Gastroesophageal sphincter (tissue), 4 donors: ENCODE measurements around the gene CCKAR. TPM values are rescaled to one million over a fixed set of nuclear protein-coding genes. Genes with fewer than 3 reads are reported as not detected.
"Not testable (repeated sequence)": the region's sequence is repeated elsewhere in the genome, so short reads cannot be mapped to it uniquely, and the experiment has no call there.

Source experiments
- ATAC-seq: fragments of 150-250 bp; one replicate; pipeline ENCODE4 v1.9.1; 2016; ENCODE audit warnings: mild to moderate bottlenecking, moderate library complexity
- H3K27ac ChIP-seq, 4 donors: fragments of 200-600 bp; sonication (generic) in 3 of 4; 1 replicate in 3 of 4; 2 replicates in 1 of 4; pipeline ENCODE4 v1.5.1; 2016 to 2019
- H3K27me3 ChIP-seq: fragments of 200-600 bp; sonication (generic); one replicate; pipeline ENCODE4 v1.5.1; 2019
- H3K36me3 ChIP-seq, 2 donors: fragments of 200-600 bp; sonication (generic); one replicate each; pipeline ENCODE4 v1.5.1; 2019; ENCODE audit warnings: control low read depth in 1 of 2
- H3K4me1 ChIP-seq, 3 donors: fragments of 200-600 bp; sonication (generic); 1 replicate in 2 of 3; 2 replicates in 1 of 3; pipeline ENCODE4 v1.5.1; 2016 to 2019; ENCODE audit warnings: control low read depth in 2 of 3
- H3K4me3 ChIP-seq, 2 donors: fragments of 200-600 bp; sonication (generic); one replicate each; pipeline ENCODE4 v1.5.1; 2019; ENCODE audit warnings: mild to moderate bottlenecking in 1 of 2, moderate library complexity in 1 of 2
- H3K9me3 ChIP-seq, 3 donors: fragments of 200-600 bp; sonication (generic); one replicate each; pipeline ENCODE4 v1.5.1; 2017 to 2019; ENCODE audit warnings: control low read depth in 2 of 3
- EP300 ChIP-seq: sonication (generic); formaldehyde crosslinking; IDR thresholded peaks from one replicate; pipeline ENCODE4 v1.6.1; 2017; ENCODE audit warnings: antibody characterized with exemption, mild to moderate bottlenecking
- POLR2A ChIP-seq, 2 donors: fragments of 450-650 bp; IDR thresholded peaks; one replicate each; pipeline ENCODE4 v1.6.1; 2017; ENCODE audit warnings: antibody characterized with exemption in 2 of 2, mild to moderate bottlenecking in 2 of 2, moderate library complexity in 1 of 2
- POLR2AphosphoS5 ChIP-seq: sonication (generic); formaldehyde crosslinking; IDR thresholded peaks from one replicate; pipeline ENCODE4 v1.6.1; 2017; ENCODE audit warnings: antibody characterized with exemption
- WGBS, 2 donors: methylation state at CpG; one replicate each; pipeline ENCODE4 v1.1.5; 2018; ENCODE audit warnings: low coverage in 1 of 2; 5-methylcytosine and 5-hydroxymethylcytosine counted together
- total RNA-seq, 4 donors: library from RNA; depleted of rRNA; stranded (reverse); fragments of >200 nt; gene quantifications; one replicate each; pipeline ENCODE4 v1.1.0, GENCODE V29; 2016
- TF ChIP-seq, protein P1 (sequence below), 4 experiments: fragments of 200-600 bp in 2 of 4; fragments of 450-650 bp in 2 of 4; sonication (generic) in 1 of 4; IDR thresholded peaks; one replicate each; pipeline ENCODE4 v1.5.1; 2017 to 2019; ENCODE audit warnings: antibody characterized with exemption in 4 of 4, mild to moderate bottlenecking in 2 of 4, moderate library complexity in 2 of 4

Gene CCKAR
- total RNA-seq, 4 donors from 2014 or later = 0.54 to 2.1 (median 1.3) TPM; not detected in 1

DNA sequence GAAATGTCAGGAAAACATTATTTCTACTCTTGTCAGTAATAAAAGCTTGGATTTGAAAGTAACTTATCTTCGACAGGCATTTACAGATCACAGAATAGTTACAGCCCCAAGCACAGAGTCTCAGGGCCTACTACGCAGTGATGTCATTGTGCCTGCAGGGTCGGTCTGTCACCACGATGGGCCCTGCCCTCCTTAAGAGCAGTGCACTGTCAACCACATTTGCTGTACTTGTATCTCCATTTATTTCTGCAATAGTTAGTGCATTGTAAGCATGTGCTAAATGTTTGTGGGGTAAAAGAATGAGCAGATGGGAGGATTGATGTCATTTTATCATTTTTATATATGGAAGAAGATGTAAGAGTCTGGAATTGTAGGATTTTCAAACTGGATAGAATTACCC, 13.6 kb upstream of the CCKAR start:
- Histone ChIP-seq H3K4me3 (no peak overlapping the region), H3K27ac (no peak overlapping the region), H3K27me3 (no peaks in the 10 kb centered on the region), H3K9me3 (peaks cover 0 to 9% (median 0%) of the 10 kb centered on the region in 3 donors), H3K36me3 (no peaks in the 10 kb centered on the region), H3K4me1 (peaks cover 0 to 8% (median 0%) of the 10 kb centered on the region in 3 donors)
- WGBS, 2 donors = 44 to 86% methylated on average over 4 of the region's 4 CpGs
- TF ChIP-seq POLR2AphosphoS5 = no peak
- TF ChIP-seq POLR2A (IDR thresholded peaks at IDR 0.05) = no peak
- no peak for TF ChIP-seq EP300
- TF ChIP-seq, protein P1, sequence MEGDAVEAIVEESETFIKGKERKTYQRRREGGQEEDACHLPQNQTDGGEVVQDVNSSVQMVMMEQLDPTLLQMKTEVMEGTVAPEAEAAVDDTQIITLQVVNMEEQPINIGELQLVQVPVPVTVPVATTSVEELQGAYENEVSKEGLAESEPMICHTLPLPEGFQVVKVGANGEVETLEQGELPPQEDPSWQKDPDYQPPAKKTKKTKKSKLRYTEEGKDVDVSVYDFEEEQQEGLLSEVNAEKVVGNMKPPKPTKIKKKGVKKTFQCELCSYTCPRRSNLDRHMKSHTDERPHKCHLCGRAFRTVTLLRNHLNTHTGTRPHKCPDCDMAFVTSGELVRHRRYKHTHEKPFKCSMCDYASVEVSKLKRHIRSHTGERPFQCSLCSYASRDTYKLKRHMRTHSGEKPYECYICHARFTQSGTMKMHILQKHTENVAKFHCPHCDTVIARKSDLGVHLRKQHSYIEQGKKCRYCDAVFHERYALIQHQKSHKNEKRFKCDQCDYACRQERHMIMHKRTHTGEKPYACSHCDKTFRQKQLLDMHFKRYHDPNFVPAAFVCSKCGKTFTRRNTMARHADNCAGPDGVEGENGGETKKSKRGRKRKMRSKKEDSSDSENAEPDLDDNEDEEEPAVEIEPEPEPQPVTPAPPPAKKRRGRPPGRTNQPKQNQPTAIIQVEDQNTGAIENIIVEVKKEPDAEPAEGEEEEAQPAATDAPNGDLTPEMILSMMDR (IDR thresholded peaks at IDR 0.05) = no peak
- no peak for ATAC-seq

DNA sequence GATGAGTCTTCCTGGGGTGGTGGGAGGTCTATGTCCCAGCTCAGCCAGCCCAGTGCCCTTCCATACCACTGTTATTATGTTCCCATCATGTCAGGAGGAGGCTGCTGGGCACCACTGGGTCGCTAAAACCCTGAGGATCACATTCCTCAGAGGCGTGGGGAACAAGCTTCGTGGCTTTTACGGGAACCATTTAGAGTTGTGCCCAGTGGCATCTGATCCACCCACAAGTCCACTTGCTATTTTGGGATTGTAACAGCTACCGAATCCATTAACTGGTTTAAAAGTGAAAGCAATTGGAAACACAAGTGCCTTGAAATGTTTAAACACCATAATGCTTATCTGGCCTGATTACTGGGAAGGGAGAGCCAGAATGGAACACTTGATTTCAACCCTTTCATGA, 13.1 kb upstream of the CCKAR start:
- Histone ChIP-seq H3K4me3 (no peak overlapping the region), H3K27me3 (no peaks in the 10 kb centered on the region), H3K36me3 (no peaks in the 10 kb centered on the region), H3K4me1 (peaks cover 0 to 8% (median 0%) of the 10 kb centered on the region in 3 donors), H3K9me3 (peaks cover 0 to 12% (median 0%) of the 10 kb centered on the region in 3 donors), H3K27ac (no peak overlapping the region)
- TF ChIP-seq, protein P1 (IDR thresholded peaks at IDR 0.05) = no peak
- peak; percentile 52 for TF ChIP-seq POLR2AphosphoS5
- WGBS, 2 donors = 0 to 74% methylated on average over 1 to 4 of the region's 5 CpGs
- ATAC-seq = no peak

DNA sequence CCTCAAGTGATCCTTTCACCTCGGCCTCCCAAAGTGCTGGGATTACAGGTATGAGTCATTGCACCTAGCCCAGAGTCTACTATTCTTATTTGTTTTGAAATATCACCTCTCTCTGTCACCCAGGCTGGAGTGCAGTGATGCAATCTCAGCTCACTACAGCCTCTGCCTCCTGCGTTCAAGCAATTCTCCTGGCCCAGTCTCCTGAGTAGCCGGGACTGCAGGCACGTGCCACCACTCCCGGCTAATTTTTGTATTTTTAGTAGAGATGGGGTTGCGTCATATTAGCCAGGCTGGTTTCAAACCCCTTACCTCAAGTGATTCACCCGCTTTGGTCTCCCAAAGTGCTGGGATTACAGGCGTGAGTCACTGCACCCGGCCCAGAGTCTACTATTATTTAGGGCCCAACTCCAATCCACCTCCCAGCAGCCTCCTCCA, 10.3 kb upstream of the CCKAR start:
- not testable (repeated sequence) for H3K36me3 ChIP-seq, ATAC-seq
- WGBS, 2 donors = 89 to 100% methylated on average over 4 to 9 of the region's 9 CpGs

DNA sequence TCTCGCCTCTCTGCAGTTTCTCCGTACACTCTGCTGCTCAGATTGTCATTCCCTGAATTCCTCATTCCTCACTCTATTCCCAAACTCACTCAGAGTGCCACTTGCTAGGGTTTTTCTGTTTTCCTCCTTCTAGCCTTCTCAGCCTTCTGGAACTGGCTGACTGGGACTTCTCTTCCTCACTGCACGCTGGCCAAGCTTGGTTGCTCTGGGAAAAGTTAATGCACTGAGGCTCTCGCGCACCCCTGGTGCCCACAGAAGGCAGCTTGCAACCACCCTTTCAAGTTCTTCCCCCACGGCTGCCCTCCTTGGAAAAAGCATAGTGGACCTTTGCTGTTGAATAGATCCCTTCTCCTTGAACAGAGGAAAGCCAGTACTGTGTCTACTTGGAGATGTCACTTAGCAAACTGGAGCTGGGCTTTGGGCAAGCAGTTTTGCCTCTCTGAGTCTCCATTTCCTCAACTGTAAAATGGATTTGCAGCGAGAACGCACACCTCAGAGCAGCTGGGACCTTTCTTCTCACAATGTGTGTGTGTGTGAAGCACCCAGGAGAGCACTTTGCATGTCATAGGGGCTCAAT, 6.0 kb upstream of the CCKAR start:
- TF ChIP-seq POLR2AphosphoS5 (no peak), POLR2A (IDR thresholded peaks at IDR 0.05) (no peak)
- TF ChIP-seq, protein P1 (IDR thresholded peaks at IDR 0.05) = no peak
- Histone ChIP-seq H3K27me3 (peaks cover 8% of the 10 kb centered on the region), H3K27ac (no peak overlapping the region), H3K4me1 (no peaks in the 10 kb centered on the region), H3K9me3 (peaks cover 0 to 12% (median 0%) of the 10 kb centered on the region in 3 donors), H3K36me3 (no peaks in the 10 kb centered on the region), H3K4me3 (no peak overlapping the region)
- ATAC-seq = no peak
- WGBS, 2 donors = 76 to 81% methylated on average over 3 to 8 of the region's 8 CpGs

More for the DNA sequence above, 10.3 kb upstream of the CCKAR start:
- H3K27me3 ChIP-seq, H3K4me3 ChIP-seq, H3K27ac ChIP-seq, H3K4me1 ChIP-seq: not testable (repeated sequence)
- H3K9me3 ChIP-seq = peaks cover 0 to 12% (median 0%) of the 10 kb centered on the region in 3 donors

DNA sequence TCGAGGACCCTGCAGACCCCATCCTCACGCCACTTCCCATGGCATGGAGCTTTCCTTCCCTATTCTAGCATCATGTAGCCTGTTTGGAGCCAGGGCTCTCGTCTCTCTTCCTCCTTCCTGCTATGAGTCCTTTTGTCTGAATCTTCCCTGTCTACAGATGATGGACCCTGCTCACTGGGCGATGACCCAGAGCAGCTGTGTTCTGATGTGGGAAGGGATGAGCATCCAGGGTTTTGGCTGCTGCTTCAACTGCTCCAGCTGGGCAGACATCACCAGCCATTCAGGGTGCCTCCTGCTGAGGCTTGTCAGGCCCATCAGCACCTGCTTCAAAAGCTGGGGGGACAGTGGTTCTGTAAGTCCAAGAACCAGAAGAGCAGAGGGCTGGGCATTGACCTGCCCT, 3.2 kb upstream of the CCKAR start:
- Histone ChIP-seq H3K4me3 (no peak overlapping the region), H3K4me1 (no peaks in the 10 kb centered on the region), H3K27ac (no peak overlapping the region), H3K27me3 (peaks cover 8% of the 10 kb centered on the region), H3K36me3 (no peaks in the 10 kb centered on the region), H3K9me3 (no peaks in the 10 kb centered on the region)
- 83 to 93% methylated on average over 2 to 3 of the region's 4 CpGs for WGBS, 2 donors
- TF ChIP-seq, protein P1 (IDR thresholded peaks at IDR 0.05) = no peak
- no peak for TF ChIP-seq POLR2A (IDR thresholded peaks at IDR 0.05)
- TF ChIP-seq POLR2AphosphoS5 = no peak
- no peak for TF ChIP-seq EP300
- no peak for ATAC-seq
